Activated naive CD4-positive, alpha-beta T cell treated with Interleukin-2 at 50 U/mL for 16 hours (primary cell): ENCODE results near the gene ZYX.
"Not testable (repeated sequence)": the region's sequence is repeated elsewhere in the genome, so short reads cannot be mapped to it uniquely, and the experiment has no call there.

Experiments used
- DNase-seq: peaks from one replicate; pipeline ENCODE4 v3.0.0-alpha.2; 2020

The ZYX gene

DNA sequence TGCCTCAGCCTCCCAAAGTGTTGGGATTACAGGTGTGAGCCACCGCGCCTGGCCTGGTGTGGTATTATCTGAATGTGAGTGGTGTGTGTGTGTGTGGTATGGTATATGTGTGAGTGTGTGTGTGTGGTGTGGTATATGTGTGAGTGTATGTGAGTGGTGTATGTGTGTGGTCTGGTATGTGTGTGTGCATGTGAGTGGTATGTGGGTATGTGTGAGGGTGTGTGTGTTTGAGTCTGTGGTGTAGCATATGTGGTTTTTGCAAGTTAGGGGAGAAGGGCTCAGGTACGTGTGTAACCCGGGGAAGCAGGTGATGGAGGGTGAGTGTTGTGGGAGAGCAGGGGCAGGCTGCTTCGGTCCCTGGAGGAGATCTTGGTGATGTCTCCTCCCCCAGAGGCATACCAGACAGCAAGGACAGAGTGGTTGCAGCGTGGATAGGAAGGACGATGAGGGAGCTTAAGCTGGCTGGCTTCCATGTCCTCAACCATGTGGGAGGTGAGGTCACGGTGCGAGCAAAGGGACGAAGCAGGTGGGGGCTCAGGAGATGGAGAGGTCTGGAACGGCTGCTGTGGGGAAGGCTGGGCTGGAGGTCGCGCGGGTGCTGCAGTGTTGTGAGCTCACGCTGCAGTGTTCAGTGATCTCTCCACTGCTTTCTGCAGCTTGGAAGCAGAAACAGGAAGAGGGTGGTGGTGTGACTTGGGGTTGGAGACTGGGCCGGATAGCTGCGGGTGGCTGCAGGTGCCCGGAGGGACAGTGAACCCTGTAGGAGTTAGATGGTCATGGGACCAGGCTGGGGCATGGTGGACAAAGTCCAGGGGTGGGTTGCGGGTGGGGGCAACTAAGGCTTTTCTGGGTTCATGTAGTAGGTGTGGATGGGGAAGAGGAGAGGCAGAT is 5.0 kb downstream of the ZYX start:
- DNase-seq, result no peak

DNA sequence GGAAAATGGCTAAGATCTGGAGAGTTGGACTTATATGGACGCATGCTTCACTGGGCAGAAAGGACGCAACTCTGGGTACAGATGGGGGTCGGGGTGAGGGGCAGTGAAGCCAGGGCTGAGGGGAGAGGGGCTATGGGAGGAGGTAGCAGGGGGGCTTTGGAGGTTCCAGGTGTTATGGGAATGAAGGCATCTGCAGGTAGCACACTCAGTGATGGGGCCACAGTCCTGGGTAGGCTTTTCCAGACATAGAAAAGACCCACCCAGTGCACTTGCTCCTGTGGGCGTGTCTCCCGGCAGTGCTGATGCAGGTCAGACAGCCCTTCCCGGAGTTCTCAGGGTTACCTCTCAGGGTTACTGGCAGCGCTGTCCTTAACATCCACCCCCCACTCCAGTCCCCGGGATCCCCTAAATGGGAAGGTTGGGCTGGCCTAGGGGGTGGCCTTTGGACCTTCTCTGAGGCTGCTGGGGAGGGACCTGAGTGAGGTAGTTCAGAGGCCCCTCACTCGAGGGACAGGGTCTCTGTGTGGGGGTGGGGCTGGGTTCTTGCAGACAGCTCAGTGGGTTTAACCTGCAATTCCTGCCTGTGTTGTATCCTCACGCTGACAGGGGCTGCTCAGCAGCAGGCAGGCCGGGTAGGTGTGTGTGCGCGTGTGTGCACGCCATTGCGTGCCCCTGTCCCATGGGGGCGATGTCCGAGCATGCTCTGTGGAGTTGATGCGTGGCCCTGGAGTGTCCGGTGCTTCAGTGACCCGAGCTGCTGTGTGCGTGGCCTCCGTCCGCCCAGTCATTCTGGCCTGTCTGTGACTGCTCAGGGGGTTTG is 6.2 kb downstream of the ZYX start:
- DNase-seq, result no peak

DNA sequence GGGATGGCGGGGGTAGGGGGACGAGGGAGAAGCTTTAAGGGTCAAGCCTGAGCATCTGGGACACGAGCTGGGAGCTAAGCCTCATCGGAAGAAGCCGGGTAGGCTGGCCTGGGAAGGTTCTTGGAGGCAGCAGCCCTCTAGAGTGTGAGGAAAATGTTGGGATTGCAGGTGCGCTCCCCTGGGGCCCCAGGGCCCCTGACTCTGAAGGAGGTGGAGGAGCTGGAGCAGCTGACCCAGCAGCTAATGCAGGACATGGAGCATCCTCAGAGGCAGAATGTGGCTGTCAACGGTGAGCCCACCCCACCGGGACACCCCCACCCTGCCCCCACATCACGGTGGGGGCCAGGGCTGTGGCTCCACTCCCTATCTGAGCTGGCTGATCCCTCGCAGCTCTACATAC is 6.9 kb downstream of the ZYX start:
- DNase-seq, result no peak

DNA sequence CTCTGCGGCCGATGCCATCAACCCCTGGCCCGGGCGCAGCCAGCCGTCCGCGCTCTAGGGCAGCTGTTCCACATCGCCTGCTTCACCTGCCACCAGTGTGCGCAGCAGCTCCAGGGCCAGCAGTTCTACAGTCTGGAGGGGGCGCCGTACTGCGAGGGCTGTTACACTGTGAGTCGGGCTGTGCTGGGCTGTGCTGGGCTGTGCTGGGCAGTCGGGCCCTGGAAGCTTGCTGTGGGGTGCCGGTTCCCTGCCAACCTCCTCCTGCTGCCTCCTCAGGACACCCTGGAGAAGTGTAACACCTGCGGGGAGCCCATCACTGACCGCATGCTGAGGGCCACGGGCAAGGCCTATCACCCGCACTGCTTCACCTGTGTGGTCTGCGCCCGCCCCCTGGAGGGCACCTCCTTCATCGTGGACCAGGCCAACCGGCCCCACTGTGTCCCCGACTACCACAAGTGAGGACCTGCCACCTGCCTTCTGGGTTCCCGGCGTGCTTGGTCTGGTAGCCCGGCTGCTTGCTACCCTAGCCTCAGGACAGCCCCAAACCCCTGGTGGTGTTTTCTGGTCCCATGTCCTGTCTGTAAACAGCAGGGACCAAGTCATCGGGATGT is 7.5 kb downstream of the ZYX start:
- DNase-seq, result no peak

DNA sequence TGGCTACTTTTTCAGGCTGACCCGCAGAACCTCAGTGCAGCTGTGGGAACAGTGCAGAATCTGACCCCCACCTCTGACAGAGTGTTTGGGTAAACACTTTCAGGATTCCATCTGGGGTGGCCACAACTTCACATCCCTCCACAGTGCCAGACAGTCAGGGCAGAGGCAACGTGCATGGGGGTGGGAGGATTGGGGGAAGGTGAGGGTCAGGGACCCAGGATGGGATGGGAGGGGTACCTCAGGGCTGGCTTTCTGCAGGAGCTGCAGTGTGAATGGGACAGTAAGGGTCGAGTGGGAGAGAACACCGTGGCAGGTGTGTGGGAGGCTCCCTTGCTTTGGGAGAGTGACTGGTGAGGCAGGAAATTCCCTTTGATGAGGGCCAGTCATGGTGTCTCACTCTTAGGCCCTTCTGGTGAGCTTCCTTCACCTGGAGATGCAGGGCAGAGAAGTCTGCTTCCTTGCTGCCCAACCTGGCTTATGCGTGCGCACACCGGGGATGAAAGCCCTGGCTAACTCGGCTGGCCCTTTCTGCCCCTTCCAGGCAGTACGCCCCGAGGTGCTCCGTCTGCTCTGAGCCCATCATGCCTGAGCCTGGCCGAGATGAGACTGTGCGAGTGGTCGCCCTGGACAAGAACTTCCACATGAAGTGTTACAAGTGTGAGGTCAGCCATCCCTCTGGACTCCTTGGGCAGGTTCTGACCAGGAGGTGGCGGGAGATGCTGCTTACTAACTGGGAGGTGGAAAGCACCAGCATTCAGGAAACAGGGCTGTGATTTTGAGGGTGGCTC is 8.4 kb downstream of the ZYX start:
- no peak for DNase-seq

DNA sequence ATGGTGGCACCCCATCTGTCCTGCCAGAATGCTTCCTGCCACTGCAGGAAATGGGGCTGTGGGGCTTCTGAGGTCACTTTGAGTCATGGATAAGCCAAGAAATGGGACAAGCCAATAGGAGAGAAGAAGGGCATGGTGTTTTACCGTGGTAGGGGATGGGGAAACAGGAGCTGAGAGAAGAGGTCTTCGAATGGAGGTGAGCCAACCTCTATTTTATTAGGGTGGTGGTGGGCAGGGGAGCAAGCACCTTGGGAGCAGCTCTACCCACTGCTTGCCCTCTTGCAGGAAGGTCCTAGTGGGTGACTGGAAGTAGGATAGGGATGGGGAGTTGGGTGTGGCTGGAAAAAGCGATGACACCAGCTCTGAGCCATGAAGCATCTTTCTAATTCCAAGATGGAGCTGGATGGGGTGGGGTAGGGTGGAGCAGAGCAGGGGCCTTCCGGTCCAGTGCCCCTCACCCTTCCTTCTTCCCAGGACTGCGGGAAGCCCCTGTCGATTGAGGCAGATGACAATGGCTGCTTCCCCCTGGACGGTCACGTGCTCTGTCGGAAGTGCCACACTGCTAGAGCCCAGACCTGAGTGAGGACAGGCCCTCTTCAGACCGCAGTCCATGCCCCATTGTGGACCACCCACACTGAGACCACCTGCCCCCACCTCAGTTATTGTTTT is 9.1 kb downstream of the ZYX start:
- DNase-seq, result no peak

DNA sequence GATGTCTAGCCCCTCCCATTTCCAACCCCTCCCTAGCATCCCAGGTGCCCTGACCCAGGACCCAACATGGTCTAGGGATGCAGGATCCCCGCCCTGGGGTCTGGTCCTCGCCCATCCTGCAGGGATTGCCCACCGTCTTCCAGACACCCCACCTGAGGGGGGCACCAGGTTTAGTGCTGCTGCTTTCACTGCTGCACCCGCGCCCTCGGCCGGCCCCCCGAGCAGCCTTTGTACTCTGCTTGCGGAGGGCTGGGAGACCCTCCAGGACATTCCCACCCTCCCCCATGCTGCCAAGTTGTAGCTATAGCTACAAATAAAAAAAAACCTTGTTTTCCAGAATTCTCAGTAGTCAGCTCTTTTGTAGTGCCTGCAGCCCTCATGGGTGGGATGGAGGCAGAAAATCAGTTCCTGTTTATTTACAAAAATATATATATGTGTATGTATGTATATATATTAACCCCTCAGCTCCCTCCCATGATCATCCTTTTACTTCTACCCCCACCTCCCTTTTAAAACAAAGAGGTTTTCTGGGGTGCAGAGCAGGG is 9.7 kb downstream of the ZYX start:
- DNase-seq, result no peak

DNA sequence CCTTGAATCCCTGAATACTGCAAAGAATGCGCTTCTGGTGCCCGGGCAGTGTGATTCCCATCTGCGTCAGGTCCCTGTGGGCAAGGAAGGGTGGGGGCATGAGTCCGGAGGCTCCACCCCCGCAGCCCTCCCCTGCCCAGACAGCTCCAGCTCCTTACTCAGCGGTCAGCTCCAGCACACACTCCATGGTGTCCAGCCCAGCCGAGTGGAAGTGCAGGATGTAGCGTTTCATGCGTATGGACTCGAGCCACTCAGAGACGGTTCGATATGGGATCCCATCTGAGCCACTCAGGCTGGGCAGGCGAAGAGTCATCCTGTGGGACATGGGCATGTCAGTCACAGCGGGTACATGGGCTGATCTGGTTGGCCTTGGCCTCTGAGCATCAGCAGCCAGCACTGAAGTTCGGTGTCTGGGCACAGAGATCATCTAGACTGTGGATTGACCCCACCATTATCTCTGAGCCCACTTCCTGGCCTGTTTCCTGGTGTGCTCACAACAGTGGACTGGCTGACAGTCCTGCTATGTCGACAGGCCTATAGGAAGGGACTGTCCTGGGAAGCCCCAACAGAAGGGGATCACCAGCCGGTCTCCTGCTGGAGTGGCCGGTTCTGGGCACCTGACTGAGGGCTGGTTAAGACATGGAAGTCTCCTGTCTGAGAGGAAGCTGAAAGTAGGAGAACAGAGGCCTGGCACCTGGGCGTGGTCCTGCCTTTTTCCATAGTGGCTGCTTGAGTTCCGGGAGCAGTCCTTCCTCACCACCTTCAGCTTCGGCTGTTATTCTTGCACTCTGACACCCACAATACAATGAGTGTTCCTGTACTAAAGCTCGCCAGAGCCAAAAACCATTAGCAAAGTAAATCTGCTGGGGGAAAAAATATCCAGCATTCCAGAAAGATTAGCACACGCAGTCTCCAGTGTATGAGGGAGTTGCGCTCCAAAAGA is 10.6 kb downstream of the ZYX start:
- no peak for DNase-seq

DNA sequence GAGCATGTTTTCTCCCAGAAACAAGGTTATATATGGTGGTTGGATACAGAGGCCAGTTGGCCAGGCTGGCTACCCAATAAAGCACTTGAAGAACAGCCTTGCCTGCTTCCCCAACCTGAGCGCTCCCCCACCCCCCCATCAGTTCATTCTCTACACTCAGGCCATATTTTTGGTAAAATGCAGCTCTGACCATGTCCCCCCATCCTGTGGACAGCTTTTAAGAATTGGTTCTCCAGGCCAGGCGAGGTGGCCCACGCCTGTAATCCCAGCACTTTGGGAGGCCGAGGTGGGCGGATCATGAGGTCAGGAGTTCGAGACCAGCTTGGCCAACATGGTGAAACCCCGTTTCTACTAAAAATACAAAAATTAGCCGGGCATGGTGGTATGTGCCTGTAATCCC is 11.3 kb downstream of the ZYX start:
- DNase-seq, result not testable (repeated sequence)

DNA sequence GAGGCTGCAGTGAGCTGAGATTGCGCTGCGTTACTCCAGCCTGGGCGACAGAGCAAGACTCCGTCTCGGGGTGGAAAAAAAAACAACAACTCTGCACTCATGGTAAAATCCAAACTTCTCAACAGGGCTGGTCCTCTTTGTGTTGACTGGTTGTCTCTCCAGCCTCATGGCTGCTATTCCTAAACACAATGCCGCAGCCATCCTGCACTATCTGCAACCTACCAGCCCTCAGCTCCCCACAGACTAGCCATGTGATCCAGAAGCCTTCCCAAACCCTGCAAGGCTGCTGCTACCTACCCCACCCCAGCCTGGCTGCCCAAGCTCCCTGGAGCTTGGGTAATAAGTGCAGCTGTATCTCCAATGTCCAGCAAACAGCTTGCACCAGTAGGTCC is 11.7 kb downstream of the ZYX start:
- no peak for DNase-seq

DNA sequence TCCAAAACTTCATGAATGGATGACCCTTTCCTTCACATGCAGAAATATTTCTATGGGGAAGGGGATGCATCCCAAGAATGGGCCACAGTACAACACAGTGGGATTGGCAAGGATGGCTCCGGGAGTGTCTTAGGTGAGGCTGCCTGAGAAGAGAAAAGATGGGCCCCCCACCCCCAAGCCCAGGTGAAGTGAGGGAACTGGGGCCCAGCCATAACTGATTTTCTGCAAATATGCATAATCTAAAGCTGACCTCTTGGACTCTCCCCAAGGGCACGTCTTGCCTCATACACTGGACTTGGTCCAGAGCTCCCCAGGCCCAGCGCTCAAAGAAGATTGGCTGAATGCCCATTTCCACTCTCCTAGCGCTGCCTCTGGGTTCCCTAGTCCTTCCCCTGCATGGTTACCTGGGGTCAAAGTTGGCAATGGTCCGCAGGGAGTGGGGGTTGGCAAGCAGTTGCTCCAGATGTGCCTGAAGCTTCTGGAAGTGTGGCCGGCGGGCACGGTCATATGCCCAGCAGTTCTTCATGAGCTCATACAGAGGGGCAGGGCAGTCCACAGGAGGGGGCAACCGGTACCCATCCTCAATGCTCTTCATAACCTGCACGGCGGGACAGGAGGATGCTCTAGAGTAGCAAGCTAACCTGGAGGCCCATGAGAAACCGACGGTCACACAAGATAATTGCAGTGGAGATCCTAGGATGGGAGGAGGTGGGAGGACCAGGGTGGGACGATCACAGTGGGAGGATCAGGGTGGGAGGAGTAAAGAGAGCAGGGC is 12.3 kb downstream of the ZYX start:
- no peak for DNase-seq

DNA sequence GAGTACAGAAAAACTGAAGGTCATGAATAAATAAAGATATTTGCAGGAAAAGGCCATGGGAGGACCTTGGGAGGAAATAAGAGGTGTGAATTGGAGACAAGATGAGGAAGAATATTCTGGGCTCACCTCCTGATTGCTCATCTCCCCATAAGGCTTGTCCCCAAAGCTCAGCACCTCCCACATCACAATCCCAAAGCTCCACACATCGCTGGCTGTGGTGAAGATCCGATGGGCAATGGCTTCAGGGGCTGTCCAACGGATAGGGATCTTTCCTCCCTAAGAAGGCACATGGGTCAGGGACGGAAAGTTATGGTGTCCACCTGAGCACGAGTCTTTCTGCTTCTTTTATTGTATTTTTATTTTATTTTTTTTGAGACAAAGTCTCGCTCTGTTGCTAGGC is 12.9 kb downstream of the ZYX start:
- DNase-seq, result no peak

DNA sequence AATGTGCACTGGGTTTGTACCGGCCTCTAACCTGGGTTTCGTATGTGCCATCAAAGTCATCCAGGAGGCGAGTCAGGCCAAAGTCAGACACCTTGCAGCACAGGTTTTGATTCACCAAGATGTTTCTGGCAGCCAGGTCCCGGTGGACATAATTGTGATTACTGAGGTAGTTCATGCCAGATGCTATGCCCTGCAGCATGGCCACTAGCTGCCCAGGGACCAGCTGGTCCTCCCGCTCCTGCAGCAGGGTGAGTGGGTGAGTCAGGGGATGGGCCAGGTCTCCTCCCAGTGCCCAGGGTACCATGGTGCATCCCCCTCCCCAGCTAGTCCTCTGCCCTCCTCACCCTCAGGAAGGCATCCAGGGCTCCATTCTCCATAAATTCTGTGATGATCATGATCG is 13.6 kb downstream of the ZYX start:
- no peak for DNase-seq

DNA sequence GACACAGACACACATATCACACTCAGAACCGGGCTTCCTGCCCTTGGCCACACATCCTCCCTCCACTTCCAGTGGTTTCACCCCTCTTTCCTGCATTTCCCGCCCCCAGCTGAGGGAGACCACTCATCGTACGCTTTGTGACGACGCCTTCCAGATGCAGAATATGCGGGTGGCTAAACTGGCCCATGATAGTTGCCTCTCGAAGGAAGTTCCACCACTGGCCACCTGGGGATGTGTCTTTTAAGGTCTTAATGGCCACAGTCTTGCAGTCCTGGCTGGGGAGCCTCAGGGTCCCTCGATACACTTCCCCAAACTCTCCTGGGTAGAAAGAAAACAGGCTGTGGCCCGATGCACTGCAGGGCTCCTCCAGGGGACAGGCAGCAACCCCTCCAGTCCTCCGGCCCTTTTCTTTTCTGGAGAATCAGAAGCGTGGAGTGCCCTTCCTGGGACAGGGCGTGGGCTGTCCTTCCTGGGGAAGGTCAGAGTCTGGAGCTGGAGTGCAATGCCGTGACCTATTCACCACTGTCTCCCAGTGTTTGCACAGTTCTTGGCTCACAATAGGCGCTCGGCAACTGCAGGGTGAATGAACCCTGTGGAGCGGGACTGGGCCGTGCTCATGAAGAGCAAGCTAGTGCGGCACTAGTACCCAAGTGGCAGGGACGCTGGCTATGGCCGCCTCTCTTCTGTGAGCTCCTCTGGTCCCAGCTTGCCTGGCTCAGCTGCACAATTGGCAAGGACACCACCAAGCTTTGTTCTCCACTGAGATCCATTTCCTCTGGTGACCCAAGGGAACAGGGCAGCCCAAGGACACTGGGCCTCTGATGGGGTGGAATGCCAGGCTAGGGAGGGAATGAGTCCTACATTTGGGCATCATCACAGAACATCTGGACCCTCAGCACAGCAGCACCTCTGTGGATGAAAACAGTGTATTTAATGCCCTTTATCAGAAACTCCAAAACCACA is 14.3 kb downstream of the ZYX start:
- no peak for DNase-seq

DNA sequence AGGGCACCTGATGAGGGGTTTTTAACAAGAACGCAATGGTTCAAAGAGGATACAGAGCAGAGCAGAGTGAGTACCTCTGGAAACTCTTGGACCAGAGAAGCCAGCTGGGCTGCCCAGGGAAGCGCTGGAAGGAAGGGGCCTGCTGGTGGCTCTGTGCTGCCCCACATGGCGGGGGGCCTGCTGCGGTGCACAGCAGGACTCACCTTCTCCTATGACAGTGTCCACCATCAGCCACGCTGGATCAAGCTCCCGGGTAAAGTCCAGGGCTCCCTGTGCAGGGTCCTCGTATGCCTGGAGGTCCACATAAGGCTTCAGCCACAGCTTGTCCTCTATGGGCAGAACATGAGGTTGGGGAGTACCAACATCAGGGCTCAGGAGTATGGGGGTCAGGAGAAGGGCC is 15.0 kb downstream of the ZYX start:
- DNase-seq, result no peak

DNA sequence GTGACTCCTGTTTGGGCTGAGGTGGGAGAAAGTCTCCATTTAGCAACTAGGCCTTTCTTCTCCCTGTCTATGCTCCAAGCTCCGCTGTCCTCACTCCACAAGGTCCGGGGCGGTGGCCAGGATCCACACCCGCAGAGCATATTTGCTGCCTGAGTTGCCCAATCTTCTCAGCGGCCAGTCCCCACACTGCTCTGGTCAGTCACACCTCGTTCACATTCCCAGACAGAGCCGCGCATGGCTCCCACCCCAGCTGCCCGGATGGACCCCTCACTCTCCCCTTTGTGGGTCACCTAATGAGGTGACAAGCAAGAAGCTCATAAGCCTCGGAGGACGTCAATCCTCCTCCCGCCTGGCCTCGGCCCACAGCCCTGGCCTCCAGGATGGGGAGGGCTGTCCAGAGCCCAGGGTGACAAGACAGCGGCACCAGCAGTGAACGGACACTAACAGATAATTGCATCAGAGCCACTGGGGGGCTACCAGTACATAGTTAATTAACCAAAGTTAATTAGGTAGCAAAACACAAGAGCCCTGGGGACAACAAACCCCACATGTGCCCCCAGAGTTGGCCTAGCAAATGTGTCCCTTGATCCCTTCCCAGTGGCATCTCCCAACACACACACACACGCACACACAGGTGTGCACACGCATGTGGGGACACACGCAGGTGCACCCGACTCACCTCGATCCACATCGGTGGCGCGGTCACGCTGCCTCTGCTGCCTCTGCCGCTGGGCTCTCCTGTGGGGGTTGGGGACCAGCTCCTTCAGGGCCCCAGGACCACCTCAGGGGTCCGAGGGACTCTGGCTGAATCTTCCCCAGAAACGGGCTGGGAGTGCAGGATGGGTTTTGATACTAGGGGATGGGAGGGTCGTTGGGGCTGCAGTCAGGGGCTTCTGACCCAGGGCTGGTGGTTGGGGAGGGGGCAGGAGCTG is 15.7 kb downstream of the ZYX start:
- no peak for DNase-seq

DNA sequence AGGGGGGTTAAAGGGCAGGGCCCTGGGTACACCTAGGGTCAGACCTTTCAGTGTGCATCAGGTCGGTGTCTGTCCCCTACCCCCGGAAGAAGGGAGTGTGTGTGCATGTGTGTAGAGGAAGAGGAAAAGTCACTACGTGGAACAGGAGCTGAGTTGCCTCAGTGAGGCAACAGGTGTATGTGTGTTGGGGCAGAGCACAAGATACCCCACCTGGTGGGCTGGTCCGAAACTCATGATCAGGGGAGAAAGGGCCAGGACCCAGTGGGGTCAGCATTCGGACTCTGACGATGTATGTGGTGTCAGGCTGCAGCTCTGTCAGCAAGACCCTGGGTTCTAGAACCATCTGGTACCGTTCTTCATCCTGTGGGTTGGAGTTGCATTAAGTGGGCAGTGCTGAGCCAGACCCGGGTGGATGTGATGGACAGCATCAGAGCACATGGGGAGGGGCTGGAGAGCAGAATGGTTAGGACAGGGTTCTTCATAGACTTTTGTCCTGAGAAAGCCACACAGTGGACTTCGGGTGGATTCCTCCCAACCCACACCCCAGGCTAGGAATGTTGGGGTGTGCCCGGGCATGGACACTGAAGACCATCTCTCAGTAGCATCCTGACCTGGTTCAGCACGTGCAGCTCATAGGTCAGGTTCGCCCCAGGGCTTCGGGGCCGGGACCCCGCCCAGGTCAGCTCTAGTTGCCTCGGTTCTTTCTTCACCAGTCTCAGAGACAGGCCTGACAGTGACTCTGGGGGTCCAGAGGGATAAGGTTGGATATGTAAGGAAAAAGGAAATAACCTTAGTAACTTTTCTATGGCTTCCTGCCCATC is 16.8 kb downstream of the ZYX start:
- no peak for DNase-seq
